SU-DHL-6 (cell line): Measurements from ENCODE around the gene CCNY.

Experiments
- CTCF ChIP-seq: fragments of 200-600 bp; sonication (generic); IDR thresholded peaks from one replicate; pipeline ENCODE4 v1.5.1; 2017; ENCODE audit warnings: antibody characterized with exemption, mild to moderate bottlenecking, low read length, moderate library complexity; ENCODE audit not compliant: insufficient read depth, poor library complexity, severe bottlenecking
- EZH2phosphoT487 ChIP-seq: fragments of 200-600 bp; sonication (generic), shearing (Covaris generic); conservative IDR thresholded peaks from 2 replicates; pipeline ENCODE4 v1.6.1; 2018; ENCODE audit warnings: mild to moderate bottlenecking, antibody characterized with exemption, low read length, moderate library complexity, mixed read lengths

GRCh38 chr10:35353395-35353794 is 17.1 kb downstream of the CCNY start:
- TF ChIP-seq CTCF (no peak), EZH2phosphoT487 (no peak)
